GM19463 (cell line): ENCODE results near the gene POTEJ.
"Not testable (repeated sequence)": the region's sequence is repeated elsewhere in the genome, so short reads cannot be mapped to it uniquely, and the experiment has no call there.

Experiments used
- ATAC-seq: cut with Tn5 transposase; IDR thresholded peaks from one replicate; pipeline ENCODE4 v1.9.1; 2021; ENCODE audit warnings: mild to moderate bottlenecking, moderate library complexity; ENCODE audit not compliant: unreplicated experiment

The POTEJ gene

DNA sequence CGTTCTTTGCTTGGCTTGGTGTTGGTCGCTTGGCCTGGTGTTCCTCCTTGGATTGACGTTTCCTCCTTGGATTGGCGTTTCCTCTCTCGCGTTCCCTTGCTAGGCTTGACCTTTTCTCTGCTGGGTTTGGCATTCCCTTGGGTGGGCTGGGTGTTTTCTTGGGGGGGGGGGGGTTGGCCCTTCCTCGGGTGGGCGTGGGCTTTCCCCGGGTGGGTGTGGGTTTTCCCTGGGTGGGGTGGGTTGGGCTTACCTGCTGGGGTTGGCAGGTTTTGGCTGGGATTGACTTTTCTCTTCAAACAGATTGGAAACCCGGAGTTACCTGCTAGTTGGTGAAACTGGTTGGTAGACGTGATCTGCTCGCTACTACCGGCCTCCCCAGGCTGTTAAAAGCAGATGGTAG, at the start of gene POTEJ:
Gene POTEJ, plus strand, starts transcription at position 301 of the 400 bp plus-strand sequence. Its CDS starts 93 bp downstream, at position 394.
- not testable (repeated sequence) for ATAC-seq

DNA sequence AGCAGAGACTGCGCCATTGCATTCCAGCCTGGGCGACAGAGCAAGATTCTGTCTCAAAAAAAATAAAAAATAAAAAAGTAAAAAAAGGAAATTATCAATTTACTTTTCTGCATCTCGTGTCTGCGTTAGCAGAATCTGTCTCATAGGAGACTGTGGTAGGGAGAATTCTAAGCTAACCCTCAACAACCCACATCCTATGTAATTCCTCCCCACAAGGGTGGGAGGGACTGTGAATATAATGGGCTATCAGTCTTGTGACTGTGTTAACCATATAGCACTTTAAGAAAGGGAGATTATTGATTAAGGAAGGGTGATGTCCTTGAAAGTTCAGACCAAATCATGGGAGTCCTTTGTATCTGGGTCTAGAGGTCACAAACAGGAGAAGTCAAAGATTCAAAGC, 45.1 kb upstream of the POTEJ start:
- ATAC-seq, result not testable (repeated sequence)

DNA sequence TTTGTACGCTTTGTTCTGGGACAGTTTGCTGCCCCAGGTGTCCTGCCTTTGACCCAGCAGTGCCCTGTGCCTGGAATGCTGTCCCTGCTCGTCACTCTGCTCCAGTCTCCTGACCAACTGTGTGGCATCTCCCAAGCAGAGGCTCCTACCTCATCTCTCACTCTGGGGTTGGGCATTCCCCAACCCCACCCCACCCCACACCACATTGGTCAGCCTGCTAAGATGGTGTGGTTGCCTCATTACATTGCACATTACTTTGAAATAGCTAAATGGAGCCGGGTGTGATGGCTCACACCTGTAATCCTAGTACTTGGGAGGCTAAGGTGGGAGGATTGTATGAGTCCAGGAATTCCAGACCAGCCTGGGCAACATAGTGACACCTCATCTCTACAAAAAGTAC, 39.3 kb upstream of the POTEJ start:
- ATAC-seq, result not testable (repeated sequence)

DNA sequence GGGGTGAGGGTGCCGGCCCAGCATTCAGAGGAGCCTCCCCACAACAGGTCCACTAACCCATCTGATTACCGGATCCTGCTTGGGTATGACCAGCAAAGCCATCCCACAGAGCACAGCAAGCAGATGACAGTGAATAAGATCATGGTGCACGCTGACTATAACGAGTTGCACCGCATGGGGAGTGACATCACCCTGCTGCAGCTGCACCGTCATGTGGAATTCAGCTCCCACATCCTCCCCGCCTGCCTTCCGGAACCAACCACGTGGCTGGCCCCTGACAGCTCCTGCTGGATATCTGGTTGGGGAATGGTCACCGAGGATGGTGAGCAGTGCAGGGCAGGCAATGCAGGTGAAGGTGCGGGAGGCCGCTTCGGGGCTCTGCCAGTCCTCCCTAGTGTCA, 37.0 kb upstream of the POTEJ start:
- not testable (repeated sequence) for ATAC-seq

- not testable (repeated sequence) for ATAC-seq
Observed at GRCh38 chr2:130576209-130576784, 34.9 kb upstream of the POTEJ start.

DNA sequence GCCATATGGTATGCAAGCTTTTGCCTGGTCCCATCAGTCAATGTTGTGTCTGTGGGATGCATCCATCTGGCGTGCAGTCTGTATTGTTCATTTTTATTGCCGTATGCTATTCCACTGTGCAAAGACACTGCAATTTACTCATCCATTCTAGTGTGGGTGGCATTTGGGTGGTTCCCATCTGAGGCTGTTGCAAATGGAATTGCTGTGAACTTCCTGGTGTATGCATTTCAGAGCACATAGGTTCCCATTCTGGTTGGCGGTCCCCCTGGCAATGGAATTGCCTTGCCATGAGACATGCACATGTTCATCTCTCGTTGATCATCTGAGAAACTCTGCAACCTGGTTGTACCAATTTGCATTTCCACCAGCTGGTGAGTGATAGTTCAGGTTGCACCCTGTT, 33.7 kb upstream of the POTEJ start:
- not testable (repeated sequence) for ATAC-seq

- ATAC-seq, result not testable (repeated sequence)
Observed at GRCh38 chr2:130579121-130579520, 32.1 kb upstream of the POTEJ start.

- ATAC-seq, result not testable (repeated sequence)
Observed at GRCh38 chr2:130581491-130581890, 29.7 kb upstream of the POTEJ start.

DNA sequence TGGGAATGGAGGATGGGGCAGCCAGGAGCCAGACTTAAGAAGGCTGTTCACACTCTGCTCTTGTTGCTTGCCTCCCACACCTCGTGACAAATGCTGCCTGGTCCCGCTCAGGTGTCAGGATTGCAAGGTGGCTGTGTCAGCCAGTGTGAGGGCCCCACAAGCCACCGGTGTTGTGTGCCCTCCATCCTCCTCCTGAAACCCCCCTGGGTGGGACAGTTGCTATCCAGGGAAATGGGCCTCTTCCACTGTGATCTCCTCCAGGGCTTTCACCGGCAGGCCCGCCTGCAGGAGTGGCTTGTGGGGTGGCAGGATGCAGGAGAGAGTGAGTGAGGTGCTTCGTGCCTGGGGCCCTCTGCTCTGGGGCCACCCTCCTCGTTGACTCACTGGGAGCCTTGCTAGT, 28.3 kb upstream of the POTEJ start:
- not testable (repeated sequence) for ATAC-seq

- not testable (repeated sequence) for ATAC-seq
Observed at GRCh38 chr2:130583582-130583981, 27.7 kb upstream of the POTEJ start.

- not testable (repeated sequence) for ATAC-seq
Observed at GRCh38 chr2:130584726-130585125, 26.5 kb upstream of the POTEJ start.

GRCh38 chr2:130588688-130589458, 22.4 kb upstream of the POTEJ start:
- ATAC-seq, result peak; percentile 97

DNA sequence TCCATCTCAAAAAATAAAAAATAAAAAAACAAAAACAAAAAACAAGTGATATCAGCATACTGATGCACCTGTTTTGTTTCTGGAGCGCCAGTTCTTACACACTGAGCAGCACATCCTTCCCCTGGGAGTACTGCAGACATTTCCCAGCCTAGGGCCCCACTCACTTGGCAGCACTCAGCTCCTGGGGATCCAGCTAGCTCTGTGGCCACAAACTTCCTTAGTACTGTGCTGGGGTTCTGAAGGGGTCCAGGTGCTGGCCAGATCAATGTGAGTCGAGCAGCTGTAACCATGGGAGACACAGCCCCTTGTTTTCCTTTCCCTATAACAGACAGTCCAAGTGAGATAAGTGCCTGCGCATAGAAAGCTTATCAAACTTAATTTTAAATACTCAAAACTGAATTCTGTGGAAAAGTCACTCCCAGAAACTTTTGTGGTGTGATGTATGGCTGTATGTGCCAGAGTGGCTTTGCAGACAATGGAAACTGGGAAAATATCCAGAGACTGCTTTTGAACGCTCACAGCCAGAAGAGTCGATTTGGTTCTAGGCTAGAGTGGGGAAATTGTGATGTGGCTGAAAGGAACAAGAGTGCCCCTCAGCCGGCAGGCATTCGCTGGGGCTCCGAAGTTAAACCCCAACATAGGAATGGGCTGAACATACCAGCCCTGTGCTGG, 20.9 kb upstream of the POTEJ start:
- ATAC-seq, result not testable (repeated sequence)

DNA sequence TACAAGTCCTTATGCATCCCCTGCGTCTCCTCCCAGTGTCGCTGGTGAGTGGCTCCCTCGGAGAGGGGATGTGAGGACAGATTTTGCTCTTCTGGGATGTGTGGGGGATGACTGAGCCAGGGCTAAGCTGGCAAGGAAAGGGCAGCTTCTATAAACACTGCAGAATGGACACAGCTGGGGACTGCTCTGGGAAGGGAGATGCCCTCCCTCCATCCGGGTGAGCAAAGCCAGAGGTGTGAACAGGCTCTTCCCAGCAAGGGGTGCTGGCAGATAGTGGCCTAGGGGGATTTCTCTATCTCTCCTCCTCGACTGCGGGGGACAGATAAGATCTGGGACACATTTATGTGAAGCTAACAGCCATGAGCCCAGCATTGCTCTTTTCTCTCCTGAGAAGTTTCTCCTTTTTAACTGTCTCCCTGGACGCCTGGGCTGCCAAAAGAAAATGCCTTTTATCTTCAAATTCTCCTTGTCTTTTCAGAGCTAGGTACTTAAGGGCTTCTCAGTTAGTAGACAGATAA, 20.3 kb upstream of the POTEJ start:
- ATAC-seq, result not testable (repeated sequence)

GRCh38 chr2:130592791-130593414, 18.3 kb upstream of the POTEJ start:
- not testable (repeated sequence) for ATAC-seq

- not testable (repeated sequence) for ATAC-seq
Observed at GRCh38 chr2:130594011-130594410, 17.2 kb upstream of the POTEJ start.

DNA sequence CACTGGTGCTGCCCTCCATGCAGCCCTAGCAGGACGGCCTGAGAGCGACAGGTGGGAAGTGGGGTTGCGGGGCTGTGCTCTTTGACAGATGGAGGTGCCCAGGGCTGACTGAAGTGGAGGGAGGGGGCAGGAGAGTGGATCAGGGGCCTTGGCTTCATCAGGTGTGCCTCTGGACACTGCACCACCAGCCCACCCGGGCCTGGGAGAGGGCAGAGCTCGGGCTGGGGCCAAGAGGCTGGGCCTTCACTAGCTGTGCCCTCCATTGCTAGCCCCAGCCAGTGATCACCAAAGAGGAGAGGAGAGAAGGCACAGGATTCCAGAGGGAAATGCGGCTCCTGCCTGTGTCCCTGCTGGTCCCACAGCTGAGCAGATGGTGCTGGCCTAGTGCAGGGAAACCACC, 14.5 kb upstream of the POTEJ start:
- not testable (repeated sequence) for ATAC-seq

- not testable (repeated sequence) for ATAC-seq
Observed at GRCh38 chr2:130597994-130598393, 13.2 kb upstream of the POTEJ start.

GRCh38 chr2:130598463-130598862, 12.8 kb upstream of the POTEJ start:
- not testable (repeated sequence) for ATAC-seq

- not testable (repeated sequence) for ATAC-seq
Observed at GRCh38 chr2:130599393-130599792, 11.8 kb upstream of the POTEJ start, which contains the start of gene CFC1. TSS of gene CFC1 (minus strand) at chr2:130599575. CDS start at chr2:130599287, 288 bp downstream.

GRCh38 chr2:130599926-130600325, 11.3 kb upstream of the POTEJ start:
- ATAC-seq, result not testable (repeated sequence)
